Measurements from ENCODE around the gene PPP2R2C.

The PPP2R2C gene

GRCh38 chr4:6324999-6325787, 147.2 kb downstream of the PPP2R2C start:
- no peak for DNase-seq

- no peak for DNase-seq
Measured at GRCh38 chr4:6324461-6324998, 147.9 kb downstream of the PPP2R2C start.

- DNase-seq = no peak
Measured at GRCh38 chr4:6322761-6323566, 149.4 kb downstream of the PPP2R2C start.

DNA sequence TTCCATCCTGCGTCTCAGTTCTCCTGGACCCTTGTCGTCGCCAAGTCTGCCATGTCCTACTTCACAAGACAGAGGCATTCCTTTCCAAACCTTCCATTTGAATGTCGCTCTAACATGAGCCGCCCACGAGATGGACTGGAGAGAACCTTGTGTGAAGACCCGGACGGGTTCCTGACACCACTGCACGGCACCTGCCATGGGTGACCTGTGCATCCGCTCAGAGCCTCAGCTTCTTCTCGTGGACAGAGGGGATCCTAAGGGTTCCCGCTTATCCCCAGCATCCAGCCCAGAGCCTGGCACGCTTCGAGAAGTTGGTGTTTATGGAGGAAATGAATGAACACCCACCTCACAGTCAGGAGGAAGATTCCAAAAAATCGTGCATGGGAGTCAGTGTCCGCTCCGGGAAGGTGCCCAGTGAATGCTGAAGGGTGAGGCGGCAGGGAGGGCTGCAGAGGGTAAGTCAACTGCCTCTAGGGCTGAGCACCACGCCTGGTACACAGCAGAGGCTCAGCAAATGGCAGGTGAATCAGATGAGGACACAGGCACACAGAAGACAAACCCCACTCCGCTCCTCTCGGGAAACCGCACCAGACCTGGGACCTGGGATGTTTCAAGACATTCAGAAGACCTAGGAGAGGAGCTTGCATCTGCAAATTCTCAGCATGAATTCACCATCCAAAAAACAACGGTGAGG, 150.2 kb downstream of the PPP2R2C start:
- DNase-seq = no peak

- no peak for DNase-seq
Measured at GRCh38 chr4:6321361-6321760, 151.1 kb downstream of the PPP2R2C start.

DNA sequence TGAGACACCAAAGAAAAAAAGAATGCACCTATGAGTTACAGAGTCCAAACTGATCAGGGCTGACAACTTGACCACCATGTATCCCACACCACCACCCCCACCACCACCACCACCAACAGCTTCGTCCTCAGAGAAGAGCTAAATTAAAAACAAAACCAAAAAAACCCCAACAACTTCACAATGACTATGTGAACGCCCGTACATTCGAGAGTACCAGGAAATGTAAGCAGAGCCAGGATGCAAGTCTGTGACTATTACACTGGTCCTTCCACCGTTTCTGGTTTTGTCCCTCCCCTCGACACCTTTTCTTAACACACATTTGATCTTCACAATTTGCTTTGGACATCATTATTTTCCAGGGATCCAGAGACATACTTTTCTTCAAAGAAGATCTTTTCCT, 151.8 kb downstream of the PPP2R2C start:
- DNase-seq = no peak

GRCh38 chr4:6319530-6320150, 152.8 kb downstream of the PPP2R2C start:
- DNase-seq = no peak

- no peak for DNase-seq
Measured at GRCh38 chr4:6318206-6318605, 154.2 kb downstream of the PPP2R2C start.

GRCh38 chr4:6316461-6317003, 155.9 kb downstream of the PPP2R2C start:
- DNase-seq = no peak

GRCh38 chr4:6313216-6313615, 159.2 kb downstream of the PPP2R2C start:
- no peak for DNase-seq

GRCh38 chr4:6309777-6310176, 162.6 kb downstream of the PPP2R2C start:
- DNase-seq = no peak

- DNase-seq = no peak
Measured at GRCh38 chr4:6308899-6309643, 163.3 kb downstream of the PPP2R2C start.

DNA sequence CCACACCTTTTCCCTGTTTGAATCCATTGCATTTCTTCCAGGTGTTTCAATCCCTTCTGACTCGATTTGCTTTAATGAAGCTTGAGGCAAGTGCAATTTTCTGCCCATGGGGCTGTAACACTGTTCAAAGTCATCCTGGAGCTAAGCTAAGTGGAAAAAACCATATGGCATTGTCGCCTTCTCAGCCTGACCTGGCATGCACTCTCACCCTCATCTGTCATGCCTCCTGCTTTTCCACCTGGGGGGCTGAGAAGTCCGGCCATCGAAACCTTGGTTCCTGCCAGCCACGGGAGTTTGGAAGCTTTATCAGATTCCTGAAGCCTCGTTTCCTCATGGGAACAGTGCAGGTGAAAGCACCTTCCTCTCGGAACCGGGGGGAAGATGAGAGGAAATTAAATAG, 164.5 kb downstream of the PPP2R2C start:
- no peak for DNase-seq

DNA sequence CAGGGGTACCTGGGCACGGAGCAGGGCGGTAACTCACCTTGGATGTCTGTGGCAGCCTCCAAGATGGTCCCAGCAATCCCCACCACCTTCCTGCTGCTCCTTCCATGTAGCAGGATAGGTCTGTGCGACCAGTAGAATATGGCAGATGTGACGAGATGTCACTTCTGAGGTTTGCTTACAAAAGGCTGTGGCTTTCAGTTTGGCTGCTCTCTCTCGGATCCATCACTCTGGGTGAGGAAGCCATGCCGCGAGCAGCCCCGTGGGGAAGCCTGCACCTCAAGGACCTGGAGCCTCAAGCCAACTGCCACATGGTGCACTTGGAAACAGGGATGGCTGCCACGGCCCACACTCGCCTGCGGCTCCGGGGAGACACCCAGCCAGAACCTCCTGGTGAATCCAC, 165.2 kb downstream of the PPP2R2C start:
- no peak for DNase-seq

- DNase-seq = no peak
Measured at GRCh38 chr4:6306299-6306698, 166.1 kb downstream of the PPP2R2C start.

GRCh38 chr4:6303943-6304342, 168.5 kb downstream of the PPP2R2C start:
- no peak for DNase-seq

GRCh38 chr4:6302869-6303268, 169.5 kb downstream of the PPP2R2C start:
- DNase-seq = no peak

- DNase-seq = no peak
Measured at GRCh38 chr4:6301732-6302442, 170.5 kb downstream of the PPP2R2C start.

DNA sequence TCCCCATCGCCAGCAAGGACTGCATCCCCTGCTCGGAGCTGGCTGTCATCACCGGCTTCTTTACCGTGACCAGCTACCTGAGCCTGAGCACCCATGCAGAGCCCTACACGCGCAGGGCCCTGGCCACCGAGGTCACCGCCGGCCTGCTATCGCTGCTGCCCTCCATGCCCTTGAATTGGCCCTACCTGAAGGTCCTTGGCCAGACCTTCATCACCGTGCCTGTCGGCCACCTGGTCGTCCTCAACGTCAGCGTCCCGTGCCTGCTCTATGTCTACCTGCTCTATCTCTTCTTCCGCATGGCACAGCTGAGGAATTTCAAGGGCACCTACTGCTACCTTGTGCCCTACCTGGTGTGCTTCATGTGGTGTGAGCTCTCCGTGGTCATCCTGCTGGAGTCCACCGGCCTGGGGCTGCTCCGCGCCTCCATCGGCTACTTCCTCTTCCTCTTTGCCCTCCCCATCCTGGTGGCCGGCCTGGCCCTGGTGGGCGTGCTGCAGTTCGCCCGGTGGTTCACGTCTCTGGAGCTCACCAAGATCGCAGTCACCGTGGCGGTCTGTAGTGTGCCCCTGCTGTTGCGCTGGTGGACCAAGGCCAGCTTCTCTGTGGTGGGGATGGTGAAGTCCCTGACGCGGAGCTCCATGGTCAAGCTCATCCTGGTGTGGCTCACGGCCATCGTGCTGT, 171.2 kb downstream of the PPP2R2C start:
- DNase-seq = no peak

GRCh38 chr4:6300359-6300758, 172.1 kb downstream of the PPP2R2C start:
- no peak for DNase-seq

- no peak for DNase-seq
Measured at GRCh38 chr4:6299875-6300274, 172.5 kb downstream of the PPP2R2C start.
